Lower leg skin (tissue), 4 donors: ENCODE results near the gene MT1F. TPM values are rescaled to one million over a fixed set of nuclear protein-coding genes. Genes with fewer than 3 reads are reported as not detected.
"Not testable (repeated sequence)": the region's sequence is repeated elsewhere in the genome, so short reads cannot be mapped to it uniquely, and the experiment has no call there.

Source experiments
- DNase-seq, 2 donors: peaks; one replicate each; pipeline ENCODE4 v3.0.0-alpha.2; 2019; ENCODE audit warnings: low spot score in 2 of 2
- H3K4me3 ChIP-seq: fragments of 200-600 bp; sonication (generic); 2 replicates; pipeline ENCODE4 v1.5.1; 2017; ENCODE audit warnings: mild to moderate bottlenecking, low read depth; ENCODE audit not compliant: poor library complexity, severe bottlenecking
- POLR2A ChIP-seq, 2 donors: fragments of 450-650 bp; IDR thresholded peaks; one replicate each; pipeline ENCODE4 v1.6.1; 2016 to 2017; ENCODE audit warnings: antibody characterized with exemption in 2 of 2, mild to moderate bottlenecking in 1 of 2, moderate library complexity in 1 of 2
- WGBS, 2 donors: methylation state at CpG; one replicate each; pipeline ENCODE4 v1.1.5; 2018; 5-methylcytosine and 5-hydroxymethylcytosine counted together
- intact Hi-C: fragments of 100-400 bp; cut with DNase I; formaldehyde crosslinking; loops from one replicate; pipeline ENCODE4 v1.15.0; 2023; ENCODE audit warnings: low total_unique reads
- total RNA-seq, 4 donors: library from RNA; depleted of rRNA; stranded (reverse); fragments of >200 nt; gene quantifications; one replicate each; pipeline ENCODE4 v1.1.0, GENCODE V29; 2016
- TF ChIP-seq, protein P1 (sequence below), 3 donors: fragments of 450-650 bp; IDR thresholded peaks; one replicate each; pipeline ENCODE4 v1.5.1; 2016; ENCODE audit warnings: antibody characterized with exemption in 3 of 3, mild to moderate bottlenecking in 3 of 3, moderate library complexity in 2 of 3

MT1F gene
- total RNA-seq, 4 donors from 2014 or later, result 2.1 to 17.2 (median 8.3) TPM

DNA sequence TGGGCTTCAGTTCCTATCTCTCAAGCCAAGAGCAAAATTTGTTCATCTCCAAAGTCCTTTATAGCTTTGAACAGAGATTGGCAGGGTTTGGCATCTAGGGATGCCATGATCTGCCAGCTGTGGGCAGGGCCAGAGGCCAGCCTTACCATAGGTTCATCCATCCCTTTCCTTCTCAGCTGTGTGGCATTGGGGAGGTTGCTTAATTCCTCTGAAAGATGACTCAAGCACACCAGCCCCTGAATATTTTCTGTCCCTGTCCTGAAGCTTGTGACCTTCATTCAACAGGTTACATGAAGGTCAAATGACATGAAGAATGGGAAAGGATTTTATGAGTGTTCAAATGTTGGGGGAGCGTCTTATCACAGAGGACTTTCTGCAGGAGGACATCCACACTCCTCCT lies 6.7 kb downstream of the MT1F start:
- TF ChIP-seq, protein P1, sequence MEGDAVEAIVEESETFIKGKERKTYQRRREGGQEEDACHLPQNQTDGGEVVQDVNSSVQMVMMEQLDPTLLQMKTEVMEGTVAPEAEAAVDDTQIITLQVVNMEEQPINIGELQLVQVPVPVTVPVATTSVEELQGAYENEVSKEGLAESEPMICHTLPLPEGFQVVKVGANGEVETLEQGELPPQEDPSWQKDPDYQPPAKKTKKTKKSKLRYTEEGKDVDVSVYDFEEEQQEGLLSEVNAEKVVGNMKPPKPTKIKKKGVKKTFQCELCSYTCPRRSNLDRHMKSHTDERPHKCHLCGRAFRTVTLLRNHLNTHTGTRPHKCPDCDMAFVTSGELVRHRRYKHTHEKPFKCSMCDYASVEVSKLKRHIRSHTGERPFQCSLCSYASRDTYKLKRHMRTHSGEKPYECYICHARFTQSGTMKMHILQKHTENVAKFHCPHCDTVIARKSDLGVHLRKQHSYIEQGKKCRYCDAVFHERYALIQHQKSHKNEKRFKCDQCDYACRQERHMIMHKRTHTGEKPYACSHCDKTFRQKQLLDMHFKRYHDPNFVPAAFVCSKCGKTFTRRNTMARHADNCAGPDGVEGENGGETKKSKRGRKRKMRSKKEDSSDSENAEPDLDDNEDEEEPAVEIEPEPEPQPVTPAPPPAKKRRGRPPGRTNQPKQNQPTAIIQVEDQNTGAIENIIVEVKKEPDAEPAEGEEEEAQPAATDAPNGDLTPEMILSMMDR (IDR thresholded peaks at IDR 0.05), result no peak
- TF ChIP-seq POLR2A (IDR thresholded peaks at IDR 0.05), result no peak
- intact Hi-C loops, result no loop called here
- WGBS, 2 donors, result 93 to 100% methylated on average over 1 of the region's 1 CpG

DNA sequence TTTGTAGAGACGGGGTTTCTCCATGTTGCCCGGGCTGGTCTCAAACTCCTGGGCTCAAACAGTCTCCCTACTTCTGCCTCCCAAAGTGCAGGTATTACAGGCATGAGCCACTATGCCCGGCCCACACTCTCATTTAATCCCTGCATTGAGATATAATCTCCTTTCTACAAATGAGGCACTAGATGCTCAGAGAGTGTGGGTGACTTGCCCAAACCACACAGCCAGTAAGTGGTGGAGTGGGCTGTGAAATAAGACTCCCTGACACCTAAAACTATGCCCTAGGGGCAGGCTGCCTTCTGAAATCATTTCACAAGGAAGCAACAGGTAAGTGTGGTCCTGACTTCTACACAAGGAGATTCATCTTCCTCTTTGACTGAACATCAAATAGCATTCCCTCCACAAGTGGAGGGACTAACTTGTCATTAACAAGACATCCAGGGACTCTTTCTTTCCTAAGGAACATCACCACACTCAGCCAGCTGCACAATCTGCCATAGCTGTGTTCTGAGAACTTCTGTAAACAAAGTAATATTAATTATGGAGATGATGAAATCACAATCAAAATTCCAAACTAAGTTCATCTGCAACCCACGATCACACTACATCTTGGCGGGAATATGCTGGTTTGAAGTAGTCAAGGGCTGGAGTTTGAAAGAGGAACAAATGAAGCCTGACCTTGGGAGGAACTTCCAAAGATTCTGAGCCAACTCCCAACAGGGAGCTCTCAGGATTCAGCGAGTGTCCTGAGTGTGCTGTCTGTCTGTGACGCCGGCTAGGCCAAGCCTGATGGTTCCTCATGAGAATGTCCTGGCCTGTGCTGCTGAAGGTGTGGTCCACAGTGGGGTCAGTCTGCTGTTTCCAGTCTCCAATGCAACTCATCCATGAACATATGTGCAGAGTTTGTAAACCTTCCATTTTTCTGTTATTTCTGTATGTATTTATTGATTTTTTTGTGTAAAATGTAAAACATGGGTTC lies 7.8 kb downstream of the MT1F start:
- intact Hi-C loops, DNase-seq, H3K4me3 ChIP-seq: not testable (repeated sequence)
- WGBS, 2 donors, result 63 to 69% methylated on average over 8 of the region's 8 CpGs

More for the DNA sequence above, 6.7 kb downstream of the MT1F start:
- no peak for DNase-seq
- H3K4me3 ChIP-seq, result no peak overlapping the region

DNA sequence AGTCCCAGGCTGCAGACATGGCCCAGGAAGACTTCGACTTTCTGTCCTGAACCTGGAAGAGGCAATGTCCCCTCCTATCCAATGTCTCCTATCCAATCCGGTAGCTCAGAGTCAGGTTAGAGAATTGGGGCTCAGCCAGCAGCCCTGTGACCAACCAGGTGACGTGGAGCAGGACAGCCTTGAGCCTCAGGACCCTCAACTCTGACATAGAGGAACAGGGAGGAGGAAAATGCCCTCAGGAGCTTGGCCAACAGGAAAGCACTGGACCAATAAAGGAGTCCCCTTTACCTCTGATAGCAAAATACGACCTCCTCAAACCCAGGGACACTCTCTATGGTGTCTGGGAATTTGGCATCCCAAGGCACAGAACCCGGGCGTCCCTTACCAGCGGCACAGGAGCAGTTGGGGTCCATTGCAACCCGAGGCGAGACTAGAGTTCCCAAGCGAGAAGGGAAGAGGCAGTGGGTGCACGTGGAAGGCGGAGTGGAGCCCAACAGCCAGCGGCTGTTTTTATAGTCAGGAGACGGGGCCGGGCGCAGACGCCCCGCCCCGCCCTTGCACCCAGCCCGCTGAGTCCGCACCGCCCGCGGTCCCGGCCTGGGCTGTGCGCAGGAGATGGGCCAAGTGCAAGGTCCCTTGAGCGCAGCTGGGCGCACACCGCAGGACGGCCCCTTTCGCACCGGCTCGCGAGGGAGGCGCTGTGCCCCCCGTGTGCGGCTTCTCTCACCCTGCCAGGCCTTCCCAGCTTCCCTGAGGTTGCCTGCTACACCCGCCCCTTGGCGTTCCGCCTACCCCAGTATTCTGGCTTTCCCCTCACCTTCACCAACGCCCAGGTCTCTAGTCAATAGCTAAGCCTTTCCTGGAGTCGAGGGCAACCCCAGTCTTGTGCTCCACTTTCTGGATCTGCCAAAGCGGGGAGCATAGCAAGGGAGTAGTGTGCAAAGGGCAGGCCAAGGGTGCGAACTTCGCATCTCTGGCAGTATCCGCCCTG lies 10.1 kb downstream of the MT1F start, which contains the start of gene MT1G:
MT1G (minus strand) TSS at position 485 of the 991 bp plus-strand sequence; CDS start at position 413, 72 bp downstream.
- no peak within 1 kb of the TSS for H3K4me3 ChIP-seq
- intact Hi-C loops, result no loop called here
- WGBS, 2 donors, result 18 to 21% methylated on average over 23 to 31 of the region's 46 CpGs
- peak in 1 of 2 donors; percentile 91 for DNase-seq
- TF ChIP-seq POLR2A (IDR thresholded peaks at IDR 0.05), result no peak
- TF ChIP-seq, protein P1 (IDR thresholded peaks at IDR 0.05), result no peak

DNA sequence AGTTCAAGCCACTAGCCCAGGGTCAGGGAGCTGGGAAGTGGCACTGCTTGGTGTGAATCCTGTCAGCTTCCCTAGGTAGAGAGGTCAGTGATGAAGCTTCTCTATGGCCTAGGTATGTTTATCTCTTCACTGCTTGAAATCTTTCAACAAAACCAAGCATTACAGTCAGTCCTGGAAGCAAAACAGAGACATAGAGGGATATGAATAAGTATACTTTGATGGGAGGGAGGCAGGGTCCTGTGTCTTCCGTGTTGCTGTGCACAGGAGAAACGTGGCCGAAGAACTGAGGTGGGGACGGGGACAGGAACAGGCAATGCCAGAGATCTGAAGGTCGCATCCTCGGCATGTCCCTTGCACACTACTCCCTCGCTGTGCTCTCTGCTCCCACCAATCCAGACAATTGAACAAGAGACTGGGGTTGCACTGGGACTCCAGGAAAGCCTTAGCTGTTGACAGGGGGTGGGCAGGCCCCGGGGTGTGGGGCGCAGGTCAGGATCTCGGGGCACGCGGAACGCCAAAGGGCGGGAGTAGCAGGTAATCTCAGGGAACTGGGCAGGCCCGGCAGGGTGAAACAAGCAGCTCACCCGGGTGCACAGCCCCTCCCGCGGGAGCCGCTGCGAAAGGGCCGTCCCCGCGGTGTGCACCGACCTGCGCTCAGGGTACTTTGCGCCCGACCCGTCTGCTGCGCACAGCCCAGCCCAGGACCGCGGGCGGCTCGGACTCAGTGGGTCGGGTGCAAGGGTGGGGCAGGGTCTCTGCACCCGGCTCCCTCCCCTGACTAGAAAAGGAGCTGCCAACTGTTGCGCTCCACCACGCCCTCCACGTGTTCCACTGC lies 11.5 kb downstream of the MT1F start, which contains the start of gene MT1H:
MT1H (plus strand) TSS at position 810 of the 835 bp plus-strand sequence. CDS start 71 bp downstream, outside the sequence.
- no peak for TF ChIP-seq POLR2A (IDR thresholded peaks at IDR 0.05)
- TF ChIP-seq, protein P1 (IDR thresholded peaks at IDR 0.05), result no peak
- no peak for DNase-seq
- intact Hi-C loops, result no loop called here
- 33 to 35% methylated on average over 28 to 29 of the region's 38 CpGs for WGBS, 2 donors
- H3K4me3 ChIP-seq, result no peak within 1 kb of the TSS

DNA sequence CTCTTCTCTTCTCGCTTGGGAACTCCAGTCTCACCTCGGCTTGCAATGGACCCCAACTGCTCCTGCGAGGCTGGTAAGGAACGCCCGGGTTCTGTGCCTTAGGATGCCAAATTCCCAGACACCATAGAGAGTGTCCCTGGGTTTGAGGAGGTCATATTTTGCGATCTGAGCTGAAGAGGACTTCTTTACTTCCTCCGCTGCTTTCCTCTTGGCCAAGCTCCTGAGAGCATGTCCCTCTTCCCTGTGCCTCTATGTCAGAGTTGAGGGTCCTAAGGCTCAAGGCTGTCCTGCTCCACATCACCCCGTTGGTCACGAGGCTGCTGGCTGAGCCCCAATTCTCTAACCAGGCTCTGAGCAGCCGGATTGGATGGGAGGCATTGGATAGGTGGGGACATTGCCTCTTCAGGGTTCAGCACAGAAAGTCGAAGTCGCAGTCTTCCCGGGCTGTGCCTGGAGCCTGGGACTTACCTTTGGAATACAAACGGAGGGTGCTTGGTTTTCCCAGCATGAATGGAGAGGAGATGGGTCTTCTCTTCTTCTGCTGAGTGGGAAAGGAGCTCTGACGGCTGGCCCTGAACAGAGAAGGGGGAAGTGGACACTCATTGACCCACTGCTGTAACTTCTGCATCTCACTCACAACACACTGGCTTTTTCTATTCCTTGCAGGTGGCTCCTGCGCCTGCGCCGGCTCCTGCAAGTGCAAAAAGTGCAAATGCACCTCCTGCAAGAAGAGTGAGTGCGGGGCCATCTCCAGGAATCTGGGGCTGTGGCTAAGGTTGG lies 12.3 kb downstream of the MT1F start:
- WGBS, 2 donors, result 41 to 49% methylated on average over 18 to 19 of the region's 19 CpGs
- no peak for DNase-seq
- TF ChIP-seq, protein P1 (IDR thresholded peaks at IDR 0.05), result no peak
- no peak for TF ChIP-seq POLR2A (IDR thresholded peaks at IDR 0.05)
- H3K4me3 ChIP-seq, result no peak overlapping the region
- intact Hi-C loops, result loop anchor here (10.0 kb wide), 1 partner anchor 125 kb away; no protein-coding TSS in a partner anchor
